Lower leg skin (tissue), 3 donors: ENCODE measurements around the gene ITGA2.

ENCODE experiments used
- POLR2A ChIP-seq, 2 donors: fragments of 450-650 bp; IDR thresholded peaks; one replicate each; pipeline ENCODE4 v1.6.1; 2016 to 2017; ENCODE audit warnings: antibody characterized with exemption in 2 of 2, mild to moderate bottlenecking in 1 of 2, moderate library complexity in 1 of 2
- TF ChIP-seq, protein P1 (sequence below), 3 donors: fragments of 450-650 bp; IDR thresholded peaks; one replicate each; pipeline ENCODE4 v1.5.1; 2016; ENCODE audit warnings: antibody characterized with exemption in 3 of 3, mild to moderate bottlenecking in 3 of 3, moderate library complexity in 2 of 3

DNA sequence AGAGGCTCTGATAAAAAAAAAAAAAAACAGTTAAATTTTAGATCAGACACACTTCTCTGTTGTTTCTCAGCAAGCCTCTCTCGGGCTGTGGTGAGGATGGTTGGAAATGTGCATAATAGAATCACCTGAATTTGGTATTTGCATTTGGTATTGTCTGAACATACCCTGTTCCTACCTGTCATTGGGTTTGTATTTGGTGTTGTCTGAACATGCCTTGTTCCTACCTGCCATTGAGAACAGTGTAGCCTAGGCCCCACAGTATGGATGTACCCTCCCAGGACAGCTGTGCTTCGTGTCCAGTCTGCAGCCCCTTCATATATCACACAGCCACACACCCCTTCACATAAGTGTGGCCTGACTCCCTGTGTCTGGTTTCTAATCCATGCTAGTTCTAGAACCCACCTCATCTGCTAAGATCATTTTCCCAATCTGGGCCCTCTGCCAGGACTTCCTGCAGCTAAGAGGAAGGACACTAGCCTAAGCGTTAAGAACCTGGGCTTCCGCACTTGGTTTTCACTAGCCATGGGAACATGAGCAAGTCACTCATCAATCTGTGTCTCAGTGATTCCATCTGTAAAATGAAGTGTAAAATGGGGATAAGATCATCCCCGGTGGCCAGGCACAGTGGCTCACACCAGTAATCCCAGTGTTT is 49.2 kb downstream of the ITGA2 start:
- no peak for TF ChIP-seq POLR2A (IDR thresholded peaks at IDR 0.05)
- TF ChIP-seq, protein P1, sequence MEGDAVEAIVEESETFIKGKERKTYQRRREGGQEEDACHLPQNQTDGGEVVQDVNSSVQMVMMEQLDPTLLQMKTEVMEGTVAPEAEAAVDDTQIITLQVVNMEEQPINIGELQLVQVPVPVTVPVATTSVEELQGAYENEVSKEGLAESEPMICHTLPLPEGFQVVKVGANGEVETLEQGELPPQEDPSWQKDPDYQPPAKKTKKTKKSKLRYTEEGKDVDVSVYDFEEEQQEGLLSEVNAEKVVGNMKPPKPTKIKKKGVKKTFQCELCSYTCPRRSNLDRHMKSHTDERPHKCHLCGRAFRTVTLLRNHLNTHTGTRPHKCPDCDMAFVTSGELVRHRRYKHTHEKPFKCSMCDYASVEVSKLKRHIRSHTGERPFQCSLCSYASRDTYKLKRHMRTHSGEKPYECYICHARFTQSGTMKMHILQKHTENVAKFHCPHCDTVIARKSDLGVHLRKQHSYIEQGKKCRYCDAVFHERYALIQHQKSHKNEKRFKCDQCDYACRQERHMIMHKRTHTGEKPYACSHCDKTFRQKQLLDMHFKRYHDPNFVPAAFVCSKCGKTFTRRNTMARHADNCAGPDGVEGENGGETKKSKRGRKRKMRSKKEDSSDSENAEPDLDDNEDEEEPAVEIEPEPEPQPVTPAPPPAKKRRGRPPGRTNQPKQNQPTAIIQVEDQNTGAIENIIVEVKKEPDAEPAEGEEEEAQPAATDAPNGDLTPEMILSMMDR (IDR thresholded peaks at IDR 0.05) = no peak
